Right ventricle myocardium inferior (tissue), 1 donor: Measurements from ENCODE around the gene AMPD2. TPM values are rescaled to one million over a fixed set of nuclear protein-coding genes. Genes with fewer than 3 reads are reported as not detected.
A peak's percentile ranks its signal among the peaks of the same experiment; 100 is the strongest.

Source experiments
- ATAC-seq: fragments of 200-7000 bp; cut with Tn5 transposase; one replicate; pipeline ENCODE4 v1.9.1; 2020; ENCODE audit warnings: mild to moderate bottlenecking, moderate library complexity
- DNase-seq: peaks from one replicate; pipeline ENCODE4 v3.0.0; 2021; ENCODE audit errors: missing footprints
- intact Hi-C: fragments of 100-400 bp; cut with DNase I; formaldehyde crosslinking; loops from one replicate; pipeline ENCODE4 v1.11.0; 2022
- total RNA-seq: library from RNA; stranded (reverse); fragmentation: NEBNext Ultra II Directional; extraction: Animal tissue kit (Norgen Biotek cat#: 25700); gene quantifications from one replicate; pipeline ENCODE4 v1.2.1, GENCODE V29; 2021
- donor health status: DM: no; HTN: yes; CAD: no; lungs with severe emphysema.

The AMPD2 gene
- total RNA-seq, 1 donor from 2014 or later, result 11.9 TPM

GRCh38 chr1:109640285-109640865 lies 20.7 kb downstream of the AMPD2 start:
- DNase-seq (peak; percentile 94), ATAC-seq (peak; percentile 67)
- intact Hi-C loops, result loop anchor here (5.0 kb wide), 2 partner anchors 93 to 342 kb away; partner anchors contain the start of genes AHCYL1 and GNAI3

- DNase-seq, result no peak
- intact Hi-C loops, result loop anchor here (5.0 kb wide), 2 partner anchors 94 to 341 kb away; partner anchors contain the start of genes AHCYL1 and GNAI3
- ATAC-seq, result no peak
Observed at GRCh38 chr1:109641078-109641740, 21.6 kb downstream of the AMPD2 start.

- intact Hi-C loops, result loop anchor here (5.0 kb wide), 2 partner anchors 95 to 340 kb away; partner anchors contain the start of genes AHCYL1 and GNAI3
- ATAC-seq (no peak), DNase-seq (no peak)
Observed at GRCh38 chr1:109641861-109642260, 22.2 kb downstream of the AMPD2 start.

GRCh38 chr1:109642626-109643025 lies 23.0 kb downstream of the AMPD2 start:
- intact Hi-C loops, result loop anchor here (1.0 to 5.0 kb wide), 3 partner anchors 95 to 340 kb away; partner anchors contain the start of genes AHCYL1 and GNAI3
- DNase-seq (no peak), ATAC-seq (no peak)

- intact Hi-C loops, result loop anchor here (1.0 to 5.0 kb wide), 3 partner anchors 96 to 339 kb away; partner anchors contain the start of genes AHCYL1 and GNAI3
- ATAC-seq, result peak; percentile 73
- peak; percentile 89 for DNase-seq
Observed at GRCh38 chr1:109643385-109644230, 24.0 kb downstream of the AMPD2 start.

GRCh38 chr1:109644670-109645069 lies 25.0 kb downstream of the AMPD2 start:
- intact Hi-C loops, result loop anchor here (5.0 kb wide), 2 partner anchors 97 to 338 kb away; partner anchors contain the start of genes AHCYL1 and GNAI3
- ATAC-seq (no peak), DNase-seq (no peak)

- no peak for ATAC-seq
- no peak for DNase-seq
- intact Hi-C loops, result no loop called here
Observed at GRCh38 chr1:109649491-109649914, 29.9 kb downstream of the AMPD2 start.

GRCh38 chr1:109650609-109651008 lies 31.0 kb downstream of the AMPD2 start:
- no peak for DNase-seq

GRCh38 chr1:109652402-109652801 lies 32.8 kb downstream of the AMPD2 start:
- no peak for DNase-seq
- no peak for ATAC-seq
- intact Hi-C loops, result no loop called here

More at GRCh38 chr1:109650609-109651008, 31.0 kb downstream of the AMPD2 start:
- no peak for ATAC-seq
- intact Hi-C loops, result no loop called here

GRCh38 chr1:109653306-109653705 lies 33.7 kb downstream of the AMPD2 start:
- intact Hi-C loops, result no loop called here
- no peak for DNase-seq
- no peak for ATAC-seq

GRCh38 chr1:109654519-109654918 lies 34.9 kb downstream of the AMPD2 start:
- no peak for ATAC-seq
- intact Hi-C loops, result no loop called here
- DNase-seq, result no peak

- intact Hi-C loops, result loop anchor here (5.0 kb wide), 1 partner anchor 116 kb away; no protein-coding TSS in a partner anchor
- ATAC-seq (peak; percentile 93), DNase-seq (peak; percentile 93)
Observed at GRCh38 chr1:109655615-109656519, 36.2 kb downstream of the AMPD2 start, which contains the start of gene GSTM4. GSTM4 (plus strand) TSS chr1:109656099; CDS start chr1:109656390, 291 bp downstream.

- ATAC-seq, result no peak
- intact Hi-C loops, result loop anchor here (5.0 kb wide), 1 partner anchor 115 kb away; no protein-coding TSS in a partner anchor
- DNase-seq, result no peak
Observed at GRCh38 chr1:109657395-109657794, 37.8 kb downstream of the AMPD2 start.

GRCh38 chr1:109657970-109658369 lies 38.3 kb downstream of the AMPD2 start:
- intact Hi-C loops, result loop anchor here (5.0 kb wide), 1 partner anchor 114 kb away; no protein-coding TSS in a partner anchor
- DNase-seq (no peak), ATAC-seq (no peak)

- DNase-seq (no peak), ATAC-seq (no peak)
- intact Hi-C loops, result loop anchor here (5.0 kb wide), 1 partner anchor 114 kb away; no protein-coding TSS in a partner anchor
Observed at GRCh38 chr1:109658533-109659042, 39.0 kb downstream of the AMPD2 start.

- intact Hi-C loops, result loop anchor here (5.0 kb wide), 1 partner anchor 113 kb away; no protein-coding TSS in a partner anchor
- no peak for ATAC-seq
- no peak for DNase-seq
Observed at GRCh38 chr1:109659145-109659544, 39.5 kb downstream of the AMPD2 start.

GRCh38 chr1:109659997-109660690 lies 40.5 kb downstream of the AMPD2 start:
- intact Hi-C loops, result loop anchor here (5.0 kb wide), 1 partner anchor 112 kb away; no protein-coding TSS in a partner anchor
- DNase-seq, result no peak
- ATAC-seq, result no peak
